ENCODE measurements around the gene FAM111A. TPM values are rescaled to one million over a fixed set of nuclear protein-coding genes. Genes with fewer than 3 reads are reported as not detected.

Gene FAM111A
- total and polyA plus RNA-seq, 9 of the 15 experiments (the other 6 are each of a cell fraction or from before 2014, with no cell fraction given), result 14.8 to 30.6 (median 20.1) TPM

DNA sequence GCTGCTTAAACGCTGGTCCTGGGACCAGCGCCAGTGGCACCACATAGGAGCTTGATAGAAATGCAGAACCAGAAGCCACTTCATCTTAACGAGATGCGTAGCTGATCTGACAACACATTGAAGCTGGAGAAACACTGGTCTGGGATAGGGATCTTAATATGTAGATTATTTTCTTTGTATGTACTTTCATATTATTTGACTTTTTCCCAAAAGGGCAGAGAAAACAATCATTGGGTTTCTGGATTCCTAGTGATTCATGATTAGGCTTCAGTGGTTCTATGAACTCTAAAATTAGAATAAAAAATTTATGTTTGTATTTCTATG, 57.7 kb downstream of the FAM111A start:
- no peak overlapping the region for H3K27ac ChIP-seq (ENCODE audit: extremely low read depth, low read depth, low read length)
- peaks cover 0 to 2% of the 10 kb centered on the region in 2 experiments; a peak in 1 of 5 replicates for H3K4me1 ChIP-seq (replicated peaks in 1 of 2; ENCODE audit: control insufficient read depth in 2 of 2, insufficient read depth in 2 of 2, low read length in 2 of 2)
- CTCF ChIA-PET (ENCODE audit: low intra/inter-chr PET ratio), result no interaction called here
- TF ChIP-seq RAD51 (IDR thresholded peaks at IDR 0.05; ENCODE audit: borderline replicate concordance, low read depth), result no peak
- no peak for TF ChIP-seq ZNF212 (CRISPR knock-in tag; IDR thresholded peaks at IDR 0.05)
- TF ChIP-seq, protein P1, sequence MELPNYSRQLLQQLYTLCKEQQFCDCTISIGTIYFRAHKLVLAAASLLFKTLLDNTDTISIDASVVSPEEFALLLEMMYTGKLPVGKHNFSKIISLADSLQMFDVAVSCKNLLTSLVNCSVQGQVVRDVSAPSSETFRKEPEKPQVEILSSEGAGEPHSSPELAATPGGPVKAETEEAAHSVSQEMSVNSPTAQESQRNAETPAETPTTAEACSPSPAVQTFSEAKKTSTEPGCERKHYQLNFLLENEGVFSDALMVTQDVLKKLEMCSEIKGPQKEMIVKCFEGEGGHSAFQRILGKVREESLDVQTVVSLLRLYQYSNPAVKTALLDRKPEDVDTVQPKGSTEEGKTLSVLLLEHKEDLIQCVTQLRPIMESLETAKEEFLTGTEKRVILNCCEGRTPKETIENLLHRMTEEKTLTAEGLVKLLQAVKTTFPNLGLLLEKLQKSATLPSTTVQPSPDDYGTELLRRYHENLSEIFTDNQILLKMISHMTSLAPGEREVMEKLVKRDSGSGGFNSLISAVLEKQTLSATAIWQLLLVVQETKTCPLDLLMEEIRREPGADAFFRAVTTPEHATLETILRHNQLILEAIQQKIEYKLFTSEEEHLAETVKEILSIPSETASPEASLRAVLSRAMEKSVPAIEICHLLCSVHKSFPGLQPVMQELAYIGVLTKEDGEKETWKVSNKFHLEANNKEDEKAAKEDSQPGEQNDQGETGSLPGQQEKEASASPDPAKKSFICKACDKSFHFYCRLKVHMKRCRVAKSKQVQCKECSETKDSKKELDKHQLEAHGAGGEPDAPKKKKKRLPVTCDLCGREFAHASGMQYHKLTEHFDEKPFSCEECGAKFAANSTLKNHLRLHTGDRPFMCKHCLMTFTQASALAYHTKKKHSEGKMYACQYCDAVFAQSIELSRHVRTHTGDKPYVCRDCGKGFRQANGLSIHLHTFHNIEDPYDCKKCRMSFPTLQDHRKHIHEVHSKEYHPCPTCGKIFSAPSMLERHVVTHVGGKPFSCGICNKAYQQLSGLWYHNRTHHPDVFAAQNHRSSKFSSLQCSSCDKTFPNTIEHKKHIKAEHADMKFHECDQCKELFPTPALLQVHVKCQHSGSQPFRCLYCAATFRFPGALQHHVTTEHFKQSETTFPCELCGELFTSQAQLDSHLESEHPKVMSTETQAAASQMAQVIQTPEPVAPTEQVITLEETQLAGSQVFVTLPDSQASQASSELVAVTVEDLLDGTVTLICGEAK (IDR thresholded peaks at IDR 0.05), result no peak
- TF ChIP-seq, protein P1 (CRISPR knock-in tag; IDR thresholded peaks at IDR 0.05), result no peak
- TF ChIP-seq, protein P2, sequence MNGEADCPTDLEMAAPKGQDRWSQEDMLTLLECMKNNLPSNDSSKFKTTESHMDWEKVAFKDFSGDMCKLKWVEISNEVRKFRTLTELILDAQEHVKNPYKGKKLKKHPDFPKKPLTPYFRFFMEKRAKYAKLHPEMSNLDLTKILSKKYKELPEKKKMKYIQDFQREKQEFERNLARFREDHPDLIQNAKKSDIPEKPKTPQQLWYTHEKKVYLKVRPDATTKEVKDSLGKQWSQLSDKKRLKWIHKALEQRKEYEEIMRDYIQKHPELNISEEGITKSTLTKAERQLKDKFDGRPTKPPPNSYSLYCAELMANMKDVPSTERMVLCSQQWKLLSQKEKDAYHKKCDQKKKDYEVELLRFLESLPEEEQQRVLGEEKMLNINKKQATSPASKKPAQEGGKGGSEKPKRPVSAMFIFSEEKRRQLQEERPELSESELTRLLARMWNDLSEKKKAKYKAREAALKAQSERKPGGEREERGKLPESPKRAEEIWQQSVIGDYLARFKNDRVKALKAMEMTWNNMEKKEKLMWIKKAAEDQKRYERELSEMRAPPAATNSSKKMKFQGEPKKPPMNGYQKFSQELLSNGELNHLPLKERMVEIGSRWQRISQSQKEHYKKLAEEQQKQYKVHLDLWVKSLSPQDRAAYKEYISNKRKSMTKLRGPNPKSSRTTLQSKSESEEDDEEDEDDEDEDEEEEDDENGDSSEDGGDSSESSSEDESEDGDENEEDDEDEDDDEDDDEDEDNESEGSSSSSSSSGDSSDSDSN (IDR thresholded peaks at IDR 0.05; ENCODE audit: borderline replicate concordance in 1 of 2, low read depth in 2 of 2, low read length in 2 of 2), result no peak
- no peak for TF ChIP-seq ILF3 (IDR thresholded peaks at IDR 0.05; ENCODE audit: borderline replicate concordance)
- no peak for TF ChIP-seq SOX6 (IDR thresholded peaks at IDR 0.05)
- no peak for TF ChIP-seq CBX1 (IDR thresholded peaks at IDR 0.05; ENCODE audit: low read depth)
- no peaks in the 10 kb centered on the region for H3K9me3 ChIP-seq (replicated peaks; ENCODE audit: control insufficient read depth, insufficient read depth, low read depth, low read length)
- in situ Hi-C loops (cut with MboI) (no loop called here), intact Hi-C loops (cut with micrococcal nuclease) (no loop called here)
- H3K79me2 ChIP-seq (ENCODE audit: control insufficient read depth, insufficient read depth, low read length), result no peaks in the 10 kb centered on the region
- no peak overlapping the region for H3K4me2 ChIP-seq (ENCODE audit: insufficient read depth, low read length)
- BruUV-seq (replicated peaks), result no TSS peak
- H3K36me3 ChIP-seq (ENCODE audit: control insufficient read depth, insufficient read depth, low read length), result no peaks in the 10 kb centered on the region
- H3K9ac ChIP-seq (ENCODE audit: insufficient read depth in 1 of 2, low read depth in 2 of 2, low read length in 2 of 2), result no peak overlapping the region
- H3K9me1 ChIP-seq (ENCODE audit: control insufficient read depth, insufficient read depth, low read length), result no peaks in the 10 kb centered on the region
- H3K4me3 ChIP-seq, result no peak overlapping the region
- FAIRE-seq (no peak), DNase-seq (ENCODE audit: extremely low read depth in 1 of 4, low spot score in 3 of 4) (no peak), ATAC-seq (no peak)
- 22% methylated on average over 3 of the region's 4 CpGs for WGBS (ENCODE audit: insufficient coverage, low coverage, missing lambda C conversion rate)
- peaks cover 10 to 20% of the 10 kb centered on the region in 2 experiments for H3K27me3 ChIP-seq (ENCODE audit: control insufficient read depth in 2 of 2, insufficient read depth in 2 of 2, low read length in 2 of 2)
- POLR2A ChIA-PET, result no interaction called here
- H4K20me1 ChIP-seq (replicated peaks; ENCODE audit: control insufficient read depth, insufficient read depth, low read length), result no peaks in the 10 kb centered on the region
- no peak overlapping the region for H2AFZ ChIP-seq (ENCODE audit: low read depth, low read length)
